ENCODE measurements around the gene PCDHAC1. TPM values are rescaled to one million over a fixed set of nuclear protein-coding genes. Genes with fewer than 3 reads are reported as not detected.

The PCDHAC1 gene
- total RNA-seq, 1 experiment from 2014 or later = 7.2 TPM

DNA sequence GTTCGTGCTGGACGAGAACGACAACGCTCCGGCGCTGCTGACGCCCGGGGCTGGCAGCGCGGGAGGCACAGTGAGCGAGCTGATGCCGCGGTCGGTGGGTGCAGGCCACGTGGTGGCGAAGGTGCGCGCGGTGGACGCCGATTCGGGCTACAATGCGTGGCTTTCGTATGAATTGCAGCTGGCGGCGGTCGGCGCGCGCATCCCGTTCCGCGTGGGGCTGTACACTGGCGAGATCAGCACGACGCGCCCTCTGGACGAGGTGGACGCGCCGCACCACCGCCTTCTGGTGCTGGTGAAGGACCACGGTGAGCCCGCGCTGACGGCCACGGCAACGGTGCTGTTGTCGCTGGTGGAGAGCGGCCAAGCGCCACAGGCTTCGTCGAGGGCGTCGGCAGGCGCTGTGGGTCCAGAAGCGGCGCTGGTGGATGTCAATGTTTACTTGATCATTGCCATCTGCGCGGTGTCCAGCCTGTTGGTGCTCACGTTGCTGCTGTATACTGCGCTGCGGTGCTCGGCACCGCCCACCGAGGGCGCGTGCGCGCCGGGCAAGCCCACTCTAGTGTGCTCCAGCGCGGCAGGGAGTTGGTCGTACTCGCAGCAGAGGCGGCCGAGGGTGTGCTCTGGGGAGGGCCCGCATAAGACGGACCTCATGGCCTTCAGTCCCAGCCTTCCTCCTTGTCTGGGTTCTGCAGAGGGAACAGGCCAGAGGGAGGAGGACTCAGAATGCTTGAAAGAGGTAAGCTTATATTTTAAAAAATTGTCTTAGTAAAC is 42.0 kb upstream of the PCDHAC1 start:
- no peaks in the 10 kb centered on the region for H3K27me3 ChIP-seq (replicated peaks; ENCODE audit: insufficient read depth, low read depth, low read length, poor library complexity)
- intact Hi-C loops (cut with micrococcal nuclease; ENCODE audit: unreplicated experiment) = loop anchor here (5.0 kb wide), 1 partner anchor 38 kb away; no protein-coding TSS in a partner anchor
- no peak overlapping the region for H3K4me3 ChIP-seq (ENCODE audit: low read depth, low read length, poor library complexity, severe bottlenecking)
- no peaks in the 10 kb centered on the region for H3K4me1 ChIP-seq (ENCODE audit: insufficient read depth, low read length, poor library complexity, severe bottlenecking)
- DNase-seq (ENCODE audit: low spot score) = no peak
- ChIA-PET POLR2A (ENCODE audit: low non-redundant PET) (no interaction called here), CTCF (interaction anchor here (2.7 kb wide), 1 partner anchor 156 kb away, joined by 25 read pairs; no protein-coding TSS in a partner anchor)
- H3K9me3 ChIP-seq (ENCODE audit: low read depth, low read length, poor library complexity, severe bottlenecking) = no peaks in the 10 kb centered on the region
- TF ChIP-seq EZH2 (IDR thresholded peaks at IDR 0.05; ENCODE audit: borderline replicate concordance, low read depth, low read length, poor library complexity, severe bottlenecking) = no peak
- TF ChIP-seq, protein P1, sequence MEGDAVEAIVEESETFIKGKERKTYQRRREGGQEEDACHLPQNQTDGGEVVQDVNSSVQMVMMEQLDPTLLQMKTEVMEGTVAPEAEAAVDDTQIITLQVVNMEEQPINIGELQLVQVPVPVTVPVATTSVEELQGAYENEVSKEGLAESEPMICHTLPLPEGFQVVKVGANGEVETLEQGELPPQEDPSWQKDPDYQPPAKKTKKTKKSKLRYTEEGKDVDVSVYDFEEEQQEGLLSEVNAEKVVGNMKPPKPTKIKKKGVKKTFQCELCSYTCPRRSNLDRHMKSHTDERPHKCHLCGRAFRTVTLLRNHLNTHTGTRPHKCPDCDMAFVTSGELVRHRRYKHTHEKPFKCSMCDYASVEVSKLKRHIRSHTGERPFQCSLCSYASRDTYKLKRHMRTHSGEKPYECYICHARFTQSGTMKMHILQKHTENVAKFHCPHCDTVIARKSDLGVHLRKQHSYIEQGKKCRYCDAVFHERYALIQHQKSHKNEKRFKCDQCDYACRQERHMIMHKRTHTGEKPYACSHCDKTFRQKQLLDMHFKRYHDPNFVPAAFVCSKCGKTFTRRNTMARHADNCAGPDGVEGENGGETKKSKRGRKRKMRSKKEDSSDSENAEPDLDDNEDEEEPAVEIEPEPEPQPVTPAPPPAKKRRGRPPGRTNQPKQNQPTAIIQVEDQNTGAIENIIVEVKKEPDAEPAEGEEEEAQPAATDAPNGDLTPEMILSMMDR (conservative IDR thresholded peaks at IDR 0.05; ENCODE audit: low read depth, low read length) = no peak
- H3K36me3 ChIP-seq (ENCODE audit: insufficient read depth, low read length, poor library complexity, severe bottlenecking) = no peaks in the 10 kb centered on the region
- no peak overlapping the region for H3K27ac ChIP-seq (ENCODE audit: low read depth, low read length, poor library complexity, severe bottlenecking)
- BruUV-seq (replicated peaks) = no TSS peak

DNA sequence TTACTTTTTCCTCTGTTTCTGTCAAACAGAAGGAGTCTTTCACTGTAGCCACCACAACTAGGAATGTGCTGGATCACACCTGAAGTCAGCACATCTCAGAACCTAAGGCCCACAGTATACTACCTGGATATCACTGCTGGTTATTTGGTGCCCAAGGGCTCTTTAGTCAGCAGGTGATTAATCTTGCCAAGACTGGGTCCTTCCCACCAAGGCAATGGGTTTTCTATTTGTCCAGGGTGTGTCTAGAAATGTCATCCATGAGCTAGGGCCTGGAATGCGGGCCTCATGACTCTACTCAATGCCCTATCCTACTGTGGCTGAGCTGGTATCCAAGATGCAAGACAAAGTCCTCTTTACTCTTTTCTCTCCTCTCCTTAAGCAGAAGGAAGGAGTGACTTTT is 9.8 kb upstream of the PCDHAC1 start:
- intact Hi-C loops (cut with micrococcal nuclease; ENCODE audit: unreplicated experiment) = no loop called here
- no peak for DNase-seq (ENCODE audit: low spot score)
- no peak for TF ChIP-seq EZH2 (IDR thresholded peaks at IDR 0.05; ENCODE audit: borderline replicate concordance, low read depth, low read length, poor library complexity, severe bottlenecking)
- TF ChIP-seq, protein P1 (conservative IDR thresholded peaks at IDR 0.05; ENCODE audit: low read depth, low read length) = no peak
- H3K27ac ChIP-seq (ENCODE audit: low read depth, low read length, poor library complexity, severe bottlenecking) = no peak overlapping the region
- BruUV-seq (replicated peaks) = no TSS peak
- H3K27me3 ChIP-seq (replicated peaks; ENCODE audit: insufficient read depth, low read depth, low read length, poor library complexity) = no peaks in the 10 kb centered on the region
- no peaks in the 10 kb centered on the region for H3K36me3 ChIP-seq (ENCODE audit: insufficient read depth, low read length, poor library complexity, severe bottlenecking)
- H3K9me3 ChIP-seq (ENCODE audit: low read depth, low read length, poor library complexity, severe bottlenecking) = peaks cover 5% of the 10 kb centered on the region
- CTCF ChIA-PET = no interaction called here
- H3K4me1 ChIP-seq (ENCODE audit: insufficient read depth, low read length, poor library complexity, severe bottlenecking) = no peaks in the 10 kb centered on the region
- POLR2A ChIA-PET (ENCODE audit: low non-redundant PET) = no interaction called here
- H3K4me3 ChIP-seq (ENCODE audit: low read depth, low read length, poor library complexity, severe bottlenecking) = no peak overlapping the region

DNA sequence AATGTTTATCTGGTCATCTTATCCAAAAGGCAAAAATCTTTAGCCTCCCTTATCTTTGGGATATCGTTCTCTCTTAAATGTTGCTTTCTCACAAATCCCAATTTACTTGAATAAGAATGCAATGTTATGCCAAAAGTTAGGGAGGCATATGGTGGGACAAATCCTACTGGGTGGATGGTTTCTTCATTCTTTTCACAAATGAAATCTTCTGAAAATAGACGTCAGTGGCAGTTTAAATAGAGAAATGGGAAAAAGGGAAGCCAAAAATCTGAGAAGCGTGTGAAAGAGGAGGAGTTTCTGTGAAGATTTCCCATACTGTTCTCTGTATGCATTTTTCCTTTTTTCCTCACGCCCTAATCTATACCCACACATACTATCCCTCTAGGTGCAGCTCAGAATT is 2.5 kb upstream of the PCDHAC1 start:
- peaks cover 6% of the 10 kb centered on the region for H3K4me1 ChIP-seq (ENCODE audit: insufficient read depth, low read length, poor library complexity, severe bottlenecking)
- POLR2A ChIA-PET (ENCODE audit: low non-redundant PET) = no interaction called here
- TF ChIP-seq EZH2 (IDR thresholded peaks at IDR 0.05; ENCODE audit: borderline replicate concordance, low read depth, low read length, poor library complexity, severe bottlenecking) = no peak
- TF ChIP-seq, protein P1 (conservative IDR thresholded peaks at IDR 0.05; ENCODE audit: low read depth, low read length) = no peak
- no peaks in the 10 kb centered on the region for H3K36me3 ChIP-seq (ENCODE audit: insufficient read depth, low read length, poor library complexity, severe bottlenecking)
- CTCF ChIA-PET = no interaction called here
- no peak overlapping the region for H3K4me3 ChIP-seq (ENCODE audit: low read depth, low read length, poor library complexity, severe bottlenecking)
- no peak overlapping the region for H3K27ac ChIP-seq (ENCODE audit: low read depth, low read length, poor library complexity, severe bottlenecking)
- H3K27me3 ChIP-seq (replicated peaks; ENCODE audit: insufficient read depth, low read depth, low read length, poor library complexity) = no peaks in the 10 kb centered on the region
- no peaks in the 10 kb centered on the region for H3K9me3 ChIP-seq (ENCODE audit: low read depth, low read length, poor library complexity, severe bottlenecking)
- no peak for DNase-seq (ENCODE audit: low spot score)
- no TSS peak for BruUV-seq (replicated peaks)
- intact Hi-C loops (cut with micrococcal nuclease; ENCODE audit: unreplicated experiment) = loop anchor here (5.0 kb wide), 1 partner anchor 41 kb away; the partner anchor contains the start of gene PCDHA13

Data from A673 (cell line).